Choroid plexus epithelial cell (primary cell): Measurements from ENCODE around the gene SLC17A4.
A peak's percentile ranks its signal among the peaks of the same experiment; 100 is the strongest.

ENCODE experiments used
- DNase-seq: peaks from one replicate; pipeline ENCODE4 v3.0.0-alpha.2; 2010; ENCODE audit warnings: low read depth
- H3K4me3 ChIP-seq: 2 replicates; pipeline ENCODE4 v1.5.1; 2011; ENCODE audit warnings: low read depth, mild to moderate bottlenecking, control low read depth, low read length, moderate library complexity
- CTCF ChIP-seq: conservative IDR thresholded peaks from 2 replicates; pipeline ENCODE4 v1.5.1; 2011; ENCODE audit warnings: low read depth, mild to moderate bottlenecking, control low read depth, inconsistent platforms, low read length, moderate library complexity

Gene SLC17A4, protein sequence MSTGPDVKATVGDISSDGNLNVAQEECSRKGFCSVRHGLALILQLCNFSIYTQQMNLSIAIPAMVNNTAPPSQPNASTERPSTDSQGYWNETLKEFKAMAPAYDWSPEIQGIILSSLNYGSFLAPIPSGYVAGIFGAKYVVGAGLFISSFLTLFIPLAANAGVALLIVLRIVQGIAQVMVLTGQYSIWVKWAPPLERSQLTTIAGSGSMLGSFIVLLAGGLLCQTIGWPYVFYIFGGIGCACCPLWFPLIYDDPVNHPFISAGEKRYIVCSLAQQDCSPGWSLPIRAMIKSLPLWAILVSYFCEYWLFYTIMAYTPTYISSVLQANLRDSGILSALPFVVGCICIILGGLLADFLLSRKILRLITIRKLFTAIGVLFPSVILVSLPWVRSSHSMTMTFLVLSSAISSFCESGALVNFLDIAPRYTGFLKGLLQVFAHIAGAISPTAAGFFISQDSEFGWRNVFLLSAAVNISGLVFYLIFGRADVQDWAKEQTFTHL

DNA sequence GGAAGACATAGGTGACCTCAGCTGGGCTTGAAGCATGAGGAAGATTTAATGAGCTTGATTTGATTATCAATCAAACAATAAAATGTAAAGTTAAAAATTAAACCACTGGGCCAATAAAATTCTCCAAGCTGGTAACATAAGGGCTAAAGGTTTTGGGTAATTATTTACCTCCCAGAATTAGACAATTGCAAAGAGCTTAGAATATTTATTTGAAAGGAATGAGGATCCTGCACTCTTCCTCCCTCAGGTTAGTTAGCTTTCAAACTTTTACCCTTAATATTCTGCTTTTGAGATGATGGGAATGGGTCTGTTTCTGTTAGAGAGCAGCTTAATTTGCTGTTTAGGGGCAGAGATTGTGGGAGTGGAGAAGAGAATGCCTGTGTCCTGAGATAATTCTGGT lies at the start of gene SLC17A4:
Gene SLC17A4, plus strand, starts transcription at position 208 of the 400 bp plus-strand sequence. CDS start 7,221 bp downstream, outside the sequence.
- no peak for DNase-seq
- H3K4me3 ChIP-seq: no peak within 1 kb of the TSS
- TF ChIP-seq CTCF: no peak

DNA sequence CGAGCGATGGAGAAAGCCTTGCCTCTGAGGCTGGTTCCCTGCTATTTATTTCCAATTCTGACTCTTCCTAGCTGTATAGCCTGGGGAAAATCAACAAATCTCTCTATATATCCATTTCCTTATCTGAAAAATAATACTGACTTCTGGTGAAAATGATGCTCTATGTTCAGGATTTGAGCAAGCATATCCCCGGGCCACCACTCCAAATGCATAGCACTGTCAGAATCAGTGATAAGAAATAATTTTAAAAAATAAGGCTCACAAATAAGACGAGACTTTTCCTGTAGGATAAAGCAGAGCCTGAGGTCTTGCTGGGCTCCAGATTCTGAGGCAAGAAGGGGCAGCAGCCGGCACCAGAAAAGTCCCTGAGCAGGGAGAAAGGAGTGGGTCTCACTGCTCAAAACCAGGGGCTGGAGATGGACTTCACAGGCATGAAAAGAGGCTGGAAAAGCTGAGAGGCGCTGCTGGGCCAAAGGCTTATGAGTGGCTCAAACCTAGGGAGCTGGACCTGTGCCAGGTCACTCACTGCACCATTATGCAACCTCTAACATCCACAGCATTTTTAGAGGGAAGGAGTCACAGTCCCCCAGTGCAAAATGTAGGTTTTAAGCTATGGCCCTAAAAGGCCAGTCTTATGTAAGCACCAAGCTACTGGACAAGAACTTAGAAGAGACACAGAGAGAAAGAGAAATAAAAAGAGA lies 48.1 kb upstream of the SLC17A4 start:
- peak; percentile 11 for DNase-seq
- TF ChIP-seq CTCF: no peak
- H3K4me3 ChIP-seq: no peak overlapping the region

DNA sequence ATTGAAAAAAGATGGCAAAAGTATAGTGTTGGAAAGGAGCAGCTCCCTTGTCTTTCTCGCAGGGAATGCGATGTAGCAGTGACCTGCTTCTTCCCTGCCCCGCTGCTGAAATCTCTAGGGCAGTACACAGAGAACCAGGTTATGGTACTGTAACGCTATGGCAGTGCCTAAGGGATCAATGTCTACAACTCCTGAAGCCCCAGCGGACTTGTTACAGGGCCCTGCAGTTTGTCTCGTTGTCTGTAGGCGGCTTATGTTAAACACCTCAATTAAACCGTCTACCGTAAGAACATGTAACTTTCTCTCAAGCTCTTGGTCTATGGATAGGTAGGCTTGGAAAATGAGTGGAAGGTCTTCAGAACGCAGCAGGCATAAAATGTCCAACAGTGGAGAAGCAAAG lies 44.8 kb upstream of the SLC17A4 start:
- H3K4me3 ChIP-seq: no peak overlapping the region
- no peak for DNase-seq
- TF ChIP-seq CTCF: no peak

DNA sequence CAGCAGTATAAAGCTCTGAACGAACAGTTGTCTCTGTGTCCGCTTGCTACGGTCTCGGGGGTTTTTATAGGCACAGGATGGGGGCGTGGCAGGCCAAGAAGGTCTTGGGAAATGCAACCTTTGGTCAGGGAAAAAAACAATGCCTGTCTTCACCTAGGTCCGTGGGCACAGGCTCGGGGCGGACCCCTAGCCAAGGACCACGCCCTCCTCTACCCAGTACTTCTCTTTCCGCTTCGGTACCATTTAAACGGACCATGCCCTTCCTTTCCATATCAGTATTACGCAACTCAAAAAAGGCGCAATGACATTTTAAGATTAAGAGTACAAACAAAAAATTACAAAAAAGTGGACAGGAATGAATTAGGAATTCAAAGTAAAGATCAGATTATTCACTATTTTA lies 44.3 kb upstream of the SLC17A4 start:
- H3K4me3 ChIP-seq: no peak overlapping the region
- no peak for DNase-seq
- no peak for TF ChIP-seq CTCF

DNA sequence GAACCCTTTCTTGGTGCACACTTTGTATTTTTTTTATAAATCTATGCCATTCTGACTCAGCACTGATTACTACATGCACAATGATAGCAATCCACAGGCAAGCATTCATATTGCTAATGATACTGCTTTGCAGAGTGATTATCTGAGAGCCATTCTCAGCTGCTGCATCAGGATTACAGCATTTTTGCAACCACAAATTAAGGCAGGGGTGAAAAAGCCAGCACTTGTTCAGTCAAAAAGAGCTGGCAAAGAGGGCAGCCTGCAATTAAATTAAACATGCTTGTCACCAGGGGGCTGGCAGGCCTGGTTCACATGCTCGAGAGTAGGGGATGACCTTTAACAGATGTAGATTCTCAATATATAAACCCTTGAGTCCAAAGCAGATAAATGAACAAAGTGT lies 40.7 kb upstream of the SLC17A4 start:
- H3K4me3 ChIP-seq: no peak overlapping the region
- no peak for DNase-seq
- no peak for TF ChIP-seq CTCF

DNA sequence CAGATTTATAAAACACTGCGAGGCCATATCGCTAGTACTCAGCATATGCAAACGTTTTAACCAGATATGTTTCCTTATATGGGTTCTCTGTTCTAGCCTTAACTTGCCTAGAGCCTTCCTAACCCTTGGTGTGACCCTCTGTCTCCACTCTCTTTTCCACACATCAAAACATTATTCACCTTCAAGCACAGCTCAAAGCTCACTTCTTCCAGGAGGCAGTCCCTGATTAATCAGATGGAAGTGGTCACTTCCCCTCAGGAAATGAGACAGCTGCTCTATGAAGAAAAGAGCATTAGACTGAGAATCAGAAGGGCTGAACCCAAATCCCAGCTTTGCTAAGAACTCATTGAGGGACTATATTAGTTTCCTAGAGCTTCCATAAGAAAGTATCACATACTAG lies 39.8 kb upstream of the SLC17A4 start:
- H3K4me3 ChIP-seq: no peak overlapping the region
- TF ChIP-seq CTCF: no peak
- no peak for DNase-seq
